Measurements from ENCODE around the gene EIF2B2.

The EIF2B2 gene

GRCh38 chr14:75010472-75011093 lies 7.9 kb downstream of the EIF2B2 start:
- no peak for TF ChIP-seq CTCF (IDR thresholded peaks at IDR 0.05; ENCODE audit: insufficient read depth, missing control alignments)
- no peak for DNase-seq (ENCODE audit: insufficient read length, low spot score)
- no peak for FAIRE-seq

DNA sequence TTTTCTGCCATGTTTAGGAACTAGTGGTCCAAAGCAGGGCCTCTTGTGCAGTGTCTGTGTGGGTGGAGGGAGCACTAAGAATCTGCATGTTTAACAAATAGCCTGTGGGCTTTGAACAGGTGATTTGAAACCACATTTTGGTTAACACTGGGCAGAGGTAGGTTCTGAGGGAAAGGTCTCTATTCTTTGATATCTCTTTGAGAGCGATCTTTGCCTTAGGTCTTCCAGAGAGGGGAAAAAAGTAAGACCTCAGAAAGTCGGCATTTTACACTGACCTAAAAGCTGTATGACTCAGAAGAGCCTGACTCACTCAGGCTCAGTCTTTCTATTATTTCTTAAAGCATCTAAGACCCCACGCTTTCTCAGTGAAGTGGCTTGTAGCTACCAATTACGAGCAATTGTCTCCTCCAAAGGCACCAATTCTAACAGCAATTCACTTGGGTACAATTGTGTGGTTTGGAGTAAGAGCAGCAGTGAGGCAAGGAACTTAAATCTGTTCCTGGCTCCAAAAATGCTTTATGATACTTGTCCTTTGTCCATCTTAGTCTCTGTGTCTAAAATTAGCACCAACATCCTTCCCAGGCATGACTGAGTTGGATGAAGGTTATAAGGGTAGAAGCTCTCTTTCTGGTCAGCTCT lies 8.8 kb downstream of the EIF2B2 start:
- no peak for TF ChIP-seq CTCF (IDR thresholded peaks at IDR 0.05; ENCODE audit: insufficient read depth, missing control alignments)
- no peak for FAIRE-seq
- DNase-seq (ENCODE audit: insufficient read length, low spot score), result no peak

DNA sequence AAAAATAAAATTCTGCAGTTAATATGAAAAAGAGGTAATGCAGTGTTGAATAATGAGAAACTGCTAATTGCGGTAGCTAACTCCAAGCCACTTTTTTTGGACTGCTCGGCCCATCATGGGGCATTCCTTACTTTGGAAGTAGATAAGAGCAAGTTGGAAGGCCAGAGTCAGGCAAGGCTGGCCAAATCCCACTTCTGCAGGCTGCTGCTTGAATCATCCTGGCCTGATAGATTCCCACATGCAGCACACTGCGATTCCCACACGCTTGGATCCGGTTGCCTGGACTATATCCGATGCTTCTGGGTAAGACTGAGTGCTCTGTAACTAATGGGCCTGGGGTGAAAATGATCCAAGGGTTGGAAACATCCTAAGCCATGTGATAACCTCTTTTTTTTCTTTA lies 10.6 kb downstream of the EIF2B2 start:
- TF ChIP-seq CTCF (IDR thresholded peaks at IDR 0.05; ENCODE audit: insufficient read depth, missing control alignments), result no peak
- no peak for DNase-seq (ENCODE audit: insufficient read length, low spot score)
- FAIRE-seq, result no peak

- FAIRE-seq (no peak), DNase-seq (ENCODE audit: insufficient read length, low spot score) (no peak)
- no peak for TF ChIP-seq CTCF (IDR thresholded peaks at IDR 0.05; ENCODE audit: insufficient read depth, missing control alignments)
Observed at GRCh38 chr14:75015496-75015895, 12.8 kb downstream of the EIF2B2 start.

DNA sequence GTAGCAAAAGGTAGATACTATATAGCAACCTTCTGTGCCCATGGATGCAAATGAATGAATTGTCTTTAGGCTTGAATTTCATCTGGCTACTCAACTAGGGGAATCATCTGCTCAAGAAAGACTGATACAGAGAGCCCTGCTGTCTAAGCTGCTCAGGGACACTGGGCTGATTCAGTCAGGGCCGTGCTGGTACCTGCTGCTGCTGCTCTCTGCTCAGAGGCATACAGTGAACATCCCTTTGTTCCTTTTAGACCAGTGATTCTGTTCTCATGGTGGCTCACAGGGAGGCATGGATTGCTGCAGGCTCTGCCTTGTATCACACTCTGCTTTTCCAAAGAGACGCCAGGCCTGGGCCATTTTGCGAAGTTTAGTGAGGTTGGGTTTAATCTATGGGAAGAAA lies 14.1 kb downstream of the EIF2B2 start:
- DNase-seq (ENCODE audit: insufficient read length, low spot score) (no peak), FAIRE-seq (no peak)
- no peak for TF ChIP-seq CTCF (IDR thresholded peaks at IDR 0.05; ENCODE audit: insufficient read depth, missing control alignments)

- TF ChIP-seq CTCF (IDR thresholded peaks at IDR 0.05; ENCODE audit: insufficient read depth, missing control alignments), result no peak
- DNase-seq (ENCODE audit: insufficient read length, low spot score) (no peak), FAIRE-seq (no peak)
Observed at GRCh38 chr14:75018694-75019093, 16.0 kb downstream of the EIF2B2 start.

GRCh38 chr14:75022655-75023054 lies 19.9 kb downstream of the EIF2B2 start:
- no peak for FAIRE-seq
- no peak for DNase-seq (ENCODE audit: insufficient read length, low spot score)
- TF ChIP-seq CTCF (IDR thresholded peaks at IDR 0.05; ENCODE audit: insufficient read depth, missing control alignments), result peak; percentile 21
